HepG2 (cell line): ENCODE data around the gene EIF4G3. TPM values are rescaled to one million over a fixed set of nuclear protein-coding genes. Genes with fewer than 3 reads are reported as not detected.
A peak's percentile ranks its signal among the peaks of the same experiment; 100 is the strongest.

ENCODE experiments used
- ATAC-seq: fragments of 200-7000 bp; cut with Tn5 transposase; 3 replicates; pipeline ENCODE4 v1.9.1; 2020; ENCODE audit warnings: mild to moderate bottlenecking, moderate library complexity
- BruUV-seq: library from RNA; stranded (reverse); fragments of 400-500 nt; replicated peaks from 2 replicates; lab custom pipeline; 2021; lab: Mats Ljungman, UMichigan
- CTCF ChIA-PET: fragments of 300-600 bp; formaldehyde crosslinking; extraction: SDS; loops from one replicate; lab custom pipeline; 2021; ENCODE audit warnings: low total read pairs, inconsistent platforms, low intra/inter-chr PET ratio; lab: Yijun Ruan, JAX
- POLR2A ChIA-PET: fragments of 350-600 bp; sonication (Branson Sonifier 250); formaldehyde crosslinking; loops from one replicate; lab custom pipeline; 2020; ENCODE audit warnings: antibody characterized with exemption, inconsistent platforms; lab: Yijun Ruan, JAX
- DNase-seq: peaks from one replicate; pipeline ENCODE4 v3.0.0-alpha.2; 2015; ENCODE audit warnings: low spot score
- FAIRE-seq: peaks from 3 replicates; lab custom pipeline; 2011; peaks lifted over from hg19 to GRCh38; lab: Jason Lieb, UNC
- H2AFZ ChIP-seq: one replicate; pipeline ENCODE4 v1.6.1; 2011; ENCODE audit warnings: low read length, inconsistent platforms
- H3K27ac ChIP-seq: fragments of 300-600 bp; 3 replicates; pipeline ENCODE4 v1.8.0; 2011; ENCODE audit warnings: mixed run types, mild to moderate bottlenecking, mixed read lengths, low read length, inconsistent platforms; ENCODE audit not compliant: insufficient read depth; ENCODE audit errors: extremely low read length
- H3K27me3 ChIP-seq, 2 experiments: fragments of 200-600 bp in 1 of 2; 2 replicates in 1 of 2; 3 replicates in 1 of 2; pipeline versions ENCODE4 v1.6.0 to v1.8.0; 2011; ENCODE audit warnings: low read length in 2 of 2, mild to moderate bottlenecking in 2 of 2, moderate library complexity in 2 of 2, inconsistent platforms in 1 of 2; ENCODE audit not compliant: insufficient read depth in 2 of 2, control insufficient read depth in 1 of 2
- H3K36me3 ChIP-seq, 2 experiments: fragments of 200-600 bp in 1 of 2; replicated peaks in 1 of 2; 2 replicates in 1 of 2; 3 replicates in 1 of 2; pipeline versions ENCODE4 v1.5.1 to v1.8.0; 2011; ENCODE audit warnings: low read length in 2 of 2, inconsistent platforms in 1 of 2; ENCODE audit not compliant: insufficient read depth in 2 of 2, control insufficient read depth in 1 of 2
- H3K4me1 ChIP-seq: 2 replicates; pipeline ENCODE4 v1.5.1; 2012; ENCODE audit warnings: low read length, inconsistent platforms; ENCODE audit not compliant: insufficient read depth
- H3K4me2 ChIP-seq: 2 replicates; pipeline ENCODE4 v1.6.0; 2011; ENCODE audit warnings: low read depth, low read length, inconsistent platforms
- H3K4me3 ChIP-seq, 3 experiments: fragments of 200-600 bp in 1 of 3; sonication (generic), shearing (Covaris generic) in 1 of 3; replicated peaks in 1 of 3; 2 replicates each; pipeline ENCODE4 v1.5.1; 2011 to 2016; ENCODE audit warnings: low read length in 3 of 3, inconsistent platforms in 2 of 3, low read depth in 2 of 3, mild to moderate bottlenecking in 2 of 3, control low read depth in 1 of 3, mixed read lengths in 1 of 3; ENCODE audit not compliant: insufficient read depth in 1 of 3
- H3K79me2 ChIP-seq: one replicate; pipeline ENCODE4 v1.6.1; 2011; ENCODE audit warnings: low read length, inconsistent platforms; ENCODE audit not compliant: insufficient read depth
- H3K9ac ChIP-seq: 2 replicates; pipeline ENCODE4 v1.6.0; 2011; ENCODE audit warnings: mild to moderate bottlenecking, low read depth, low read length, inconsistent platforms; ENCODE audit not compliant: insufficient read depth
- H3K9me3 ChIP-seq: 2 replicates; pipeline ENCODE4 v1.5.1; 2012; ENCODE audit warnings: mild to moderate bottlenecking, low read length
- H4K20me1 ChIP-seq: 2 replicates; pipeline ENCODE4 v1.6.0; 2011; ENCODE audit warnings: inconsistent platforms, mild to moderate bottlenecking, low read length, moderate library complexity; ENCODE audit not compliant: insufficient read depth
- AGO1 ChIP-seq: fragments of 200-400 bp; formaldehyde crosslinking; IDR thresholded peaks from 2 replicates; pipeline ENCODE4 v1.6.1; 2017; ENCODE audit warnings: mild to moderate bottlenecking, low read depth, low read length, moderate library complexity; ENCODE audit not compliant: poor library complexity, severe bottlenecking
- BCL6 ChIP-seq: IDR thresholded peaks from 2 replicates; pipeline ENCODE4 v1.6.1; 2016; ENCODE audit warnings: missing genetic modification reagents, missing compliant biosample characterization
- CBFB ChIP-seq: sonication (generic); formaldehyde crosslinking; IDR thresholded peaks from 2 replicates; pipeline ENCODE4 v1.4.0; 2020; ENCODE audit warnings: missing genetic modification reagents
- ERF ChIP-seq: IDR thresholded peaks from 2 replicates; pipeline ENCODE4 v1.6.1; 2018; ENCODE audit warnings: missing biosample characterization, missing genetic modification reagents
- ETV6 ChIP-seq: sonication (generic); formaldehyde crosslinking; conservative IDR thresholded peaks from 2 replicates; pipeline ENCODE4 v1.4.0; 2020; ENCODE audit warnings: missing genetic modification reagents
- GRHL1 ChIP-seq: sonication (generic); formaldehyde crosslinking; conservative IDR thresholded peaks from 2 replicates; pipeline ENCODE4 v1.8.0; 2022; ENCODE audit warnings: missing genetic modification reagents
- IRF2 ChIP-seq: IDR thresholded peaks from 2 replicates; pipeline ENCODE4 v1.6.1; 2018; ENCODE audit warnings: missing genetic modification reagents, missing compliant biosample characterization
- MTA1 ChIP-seq: sonication (generic); formaldehyde crosslinking; IDR thresholded peaks from 2 replicates; pipeline ENCODE4 v1.4.0; 2020; ENCODE audit warnings: missing genetic modification reagents, mild to moderate bottlenecking, borderline replicate concordance
- REXO4 ChIP-seq: sonication (generic); formaldehyde crosslinking; IDR thresholded peaks from 2 replicates; pipeline ENCODE4 v1.8.0; 2022; ENCODE audit warnings: missing genetic modification reagents, mild to moderate bottlenecking, borderline replicate concordance
- SNRNP70 ChIP-seq: fragments of 200-400 bp; formaldehyde crosslinking; IDR thresholded peaks from 2 replicates; pipeline ENCODE4 v1.6.1; 2017; ENCODE audit warnings: mild to moderate bottlenecking, low read depth, low read length, moderate library complexity
- ZBTB7B ChIP-seq: sonication (generic); formaldehyde crosslinking; IDR thresholded peaks from 2 replicates; pipeline ENCODE4 v1.4.0; 2020; ENCODE audit warnings: missing genetic modification reagents
- ZFP82 ChIP-seq: sonication (generic); formaldehyde crosslinking; IDR thresholded peaks from 2 replicates; pipeline ENCODE4 v1.5.1; 2020; ENCODE audit warnings: mild to moderate bottlenecking, missing genetic modification reagents, borderline replicate concordance
- ZNF121 ChIP-seq: sonication (generic); formaldehyde crosslinking; IDR thresholded peaks from 2 replicates; pipeline ENCODE4 v1.5.0; 2020; ENCODE audit warnings: mild to moderate bottlenecking, missing genetic modification reagents
- ZNF605 ChIP-seq: sonication (generic); formaldehyde crosslinking; IDR thresholded peaks from 2 replicates; pipeline ENCODE4 v1.8.0; 2022; ENCODE audit warnings: mild to moderate bottlenecking, missing genetic modification reagents
- WGBS: methylation state at CpG from one replicate; pipeline ENCODE4 v1.1.6; 2017; ENCODE audit warnings: low lambda C conversion rate; 5-methylcytosine and 5-hydroxymethylcytosine counted together
- in situ Hi-C: cut with HindIII; loops from 2 replicates; pipeline ENCODE4 v1.10.0; 2017; ENCODE audit warnings: low pct_unique_long_range_greater_than_20kb; ENCODE audit not compliant: extremely low pct_ligation_motif_present
- intact Hi-C: fragments of 100-400 bp; cut with micrococcal nuclease; formaldehyde crosslinking; loops from one replicate; pipeline ENCODE4 v1.10.0; 2022; ENCODE audit not compliant: unreplicated experiment
- polyA plus RNA-seq, 8 experiments: library from polyadenylated mRNA; depleted of rRNA in 3 of 8; stranded (reverse) in 7 of 8; unstranded in 1 of 8; fragments of >200 nt; fragmentation: Illumina TruSeq in 4 of 8; extraction: Trizol in 4 of 8; gene quantifications; 2 replicates each; pipeline versions ENCODE4 v1.2.1 to v1.2.3, GENCODE V29; 2011 to 2016; ENCODE audit warnings: low read depth in 4 of 8, missing spikeins in 1 of 8, mixed read lengths in 1 of 8; ENCODE audit not compliant: insufficient read depth in 1 of 8
- total RNA-seq, 5 experiments: library from RNA; depleted of rRNA; stranded (reverse); fragments of >200 nt; fragmentation: Illumina TruSeq; extraction: Trizol; gene quantifications; 2 replicates each; pipeline ENCODE4 v1.2.3, GENCODE V29; 2016; ENCODE audit warnings: low read depth in 1 of 5
- TF ChIP-seq, protein P1 (sequence below): sonication (generic); formaldehyde crosslinking; IDR thresholded peaks from 2 replicates; pipeline ENCODE4 v1.5.0; 2020; ENCODE audit warnings: mild to moderate bottlenecking, missing genetic modification reagents, moderate library complexity
- TF ChIP-seq, protein P2 (sequence below): sonication (generic); formaldehyde crosslinking; IDR thresholded peaks from 2 replicates; pipeline ENCODE4 v1.5.0; 2020; ENCODE audit warnings: missing genetic modification reagents
- TF ChIP-seq, protein P3 (sequence below): sonication (generic); formaldehyde crosslinking; IDR thresholded peaks from 2 replicates; pipeline ENCODE4 v1.8.1; 2022; ENCODE audit warnings: mild to moderate bottlenecking, missing genetic modification reagents

Gene EIF4G3
- total and polyA plus RNA-seq, 2 of the 13 experiments (the other 11 are each of a cell fraction or from before 2014, with no cell fraction given), result 22.2 to 27.6 TPM

DNA sequence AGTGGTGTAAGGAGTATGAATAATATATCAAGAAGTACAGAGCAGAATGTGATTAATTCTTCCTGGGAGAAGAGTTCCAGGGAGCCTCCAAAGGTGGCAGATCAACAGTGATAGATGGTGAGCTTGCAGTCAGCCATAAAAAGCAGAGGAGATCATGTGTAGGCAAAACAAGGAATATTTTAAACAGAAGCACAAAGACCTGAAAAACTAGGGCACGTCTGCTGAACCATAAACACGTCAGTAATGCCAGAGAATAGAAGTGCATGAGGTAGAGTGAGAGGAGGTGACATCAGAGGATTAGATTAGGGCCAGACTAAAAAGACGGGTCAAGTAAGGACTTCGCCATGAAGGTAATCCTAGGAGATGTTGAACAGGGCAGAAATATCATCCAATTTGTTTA is 151.8 kb downstream of the EIF4G3 start:
- POLR2A ChIA-PET, result no interaction called here
- intact Hi-C loops (no loop called here), in situ Hi-C loops (no loop called here)
- peaks cover 71% of the 10 kb centered on the region for H3K4me1 ChIP-seq
- H4K20me1 ChIP-seq, result no peaks in the 10 kb centered on the region
- WGBS, result 92% methylated on average over 4 of the region's 4 CpGs
- H3K27me3 ChIP-seq, result no peaks in the 10 kb centered on the region
- peaks cover 15% of the 10 kb centered on the region for H3K79me2 ChIP-seq
- no peak overlapping the region; a peak in 1 of 6 replicates for H3K4me3 ChIP-seq
- peak overlapping the region; percentile 40; the same call in 1 of the 2 replicates for H3K9ac ChIP-seq
- CTCF ChIA-PET, result no interaction called here
- H3K4me2 ChIP-seq, result peak overlapping the region; percentile 33; the same call in 1 of the 2 replicates
- H3K36me3 ChIP-seq, result no peaks in the 10 kb centered on the region
- peak overlapping the region; percentile 82 for H3K27ac ChIP-seq
- H3K9me3 ChIP-seq, result no peaks in the 10 kb centered on the region
- no peak overlapping the region for H2AFZ ChIP-seq
- FAIRE-seq (no peak), ATAC-seq (0 out of 3 replicates have a peak, but pooled peaks have one; percentile 24), DNase-seq (no peak)
- no TSS peak for BruUV-seq
- TF ChIP-seq BCL6, result no peak
- TF ChIP-seq REXO4 (CRISPR knock-in tag), result no peak
- no peak for TF ChIP-seq CBFB (CRISPR knock-in tag)
- no peak for TF ChIP-seq ZFP82 (CRISPR knock-in tag)
- no peak for TF ChIP-seq AGO1
- no peak for TF ChIP-seq MTA1 (CRISPR knock-in tag)
- TF ChIP-seq, protein P1, sequence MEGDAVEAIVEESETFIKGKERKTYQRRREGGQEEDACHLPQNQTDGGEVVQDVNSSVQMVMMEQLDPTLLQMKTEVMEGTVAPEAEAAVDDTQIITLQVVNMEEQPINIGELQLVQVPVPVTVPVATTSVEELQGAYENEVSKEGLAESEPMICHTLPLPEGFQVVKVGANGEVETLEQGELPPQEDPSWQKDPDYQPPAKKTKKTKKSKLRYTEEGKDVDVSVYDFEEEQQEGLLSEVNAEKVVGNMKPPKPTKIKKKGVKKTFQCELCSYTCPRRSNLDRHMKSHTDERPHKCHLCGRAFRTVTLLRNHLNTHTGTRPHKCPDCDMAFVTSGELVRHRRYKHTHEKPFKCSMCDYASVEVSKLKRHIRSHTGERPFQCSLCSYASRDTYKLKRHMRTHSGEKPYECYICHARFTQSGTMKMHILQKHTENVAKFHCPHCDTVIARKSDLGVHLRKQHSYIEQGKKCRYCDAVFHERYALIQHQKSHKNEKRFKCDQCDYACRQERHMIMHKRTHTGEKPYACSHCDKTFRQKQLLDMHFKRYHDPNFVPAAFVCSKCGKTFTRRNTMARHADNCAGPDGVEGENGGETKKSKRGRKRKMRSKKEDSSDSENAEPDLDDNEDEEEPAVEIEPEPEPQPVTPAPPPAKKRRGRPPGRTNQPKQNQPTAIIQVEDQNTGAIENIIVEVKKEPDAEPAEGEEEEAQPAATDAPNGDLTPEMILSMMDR, result no peak
- TF ChIP-seq, protein P2, sequence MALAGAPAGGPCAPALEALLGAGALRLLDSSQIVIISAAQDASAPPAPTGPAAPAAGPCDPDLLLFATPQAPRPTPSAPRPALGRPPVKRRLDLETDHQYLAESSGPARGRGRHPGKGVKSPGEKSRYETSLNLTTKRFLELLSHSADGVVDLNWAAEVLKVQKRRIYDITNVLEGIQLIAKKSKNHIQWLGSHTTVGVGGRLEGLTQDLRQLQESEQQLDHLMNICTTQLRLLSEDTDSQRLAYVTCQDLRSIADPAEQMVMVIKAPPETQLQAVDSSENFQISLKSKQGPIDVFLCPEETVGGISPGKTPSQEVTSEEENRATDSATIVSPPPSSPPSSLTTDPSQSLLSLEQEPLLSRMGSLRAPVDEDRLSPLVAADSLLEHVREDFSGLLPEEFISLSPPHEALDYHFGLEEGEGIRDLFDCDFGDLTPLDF (CRISPR knock-in tag), result no peak
- TF ChIP-seq IRF2 (CRISPR knock-in tag), result no peak
- TF ChIP-seq ZNF121 (CRISPR knock-in tag), result no peak
- no peak for TF ChIP-seq ETV6 (CRISPR knock-in tag)
- TF ChIP-seq, protein P3, sequence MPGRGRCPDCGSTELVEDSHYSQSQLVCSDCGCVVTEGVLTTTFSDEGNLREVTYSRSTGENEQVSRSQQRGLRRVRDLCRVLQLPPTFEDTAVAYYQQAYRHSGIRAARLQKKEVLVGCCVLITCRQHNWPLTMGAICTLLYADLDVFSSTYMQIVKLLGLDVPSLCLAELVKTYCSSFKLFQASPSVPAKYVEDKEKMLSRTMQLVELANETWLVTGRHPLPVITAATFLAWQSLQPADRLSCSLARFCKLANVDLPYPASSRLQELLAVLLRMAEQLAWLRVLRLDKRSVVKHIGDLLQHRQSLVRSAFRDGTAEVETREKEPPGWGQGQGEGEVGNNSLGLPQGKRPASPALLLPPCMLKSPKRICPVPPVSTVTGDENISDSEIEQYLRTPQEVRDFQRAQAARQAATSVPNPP (CRISPR knock-in tag), result no peak
- TF ChIP-seq ZNF605 (CRISPR knock-in tag), result no peak
- TF ChIP-seq SNRNP70, result no peak
- no peak for TF ChIP-seq ERF (CRISPR knock-in tag)
- TF ChIP-seq GRHL1 (CRISPR knock-in tag), result no peak
- TF ChIP-seq ZBTB7B, result no peak
